ENCODE measurements around the gene RFC1.
"Not testable (repeated sequence)": the region's sequence is repeated elsewhere in the genome, so short reads cannot be mapped to it uniquely, and the experiment has no call there.

The RFC1 gene

DNA sequence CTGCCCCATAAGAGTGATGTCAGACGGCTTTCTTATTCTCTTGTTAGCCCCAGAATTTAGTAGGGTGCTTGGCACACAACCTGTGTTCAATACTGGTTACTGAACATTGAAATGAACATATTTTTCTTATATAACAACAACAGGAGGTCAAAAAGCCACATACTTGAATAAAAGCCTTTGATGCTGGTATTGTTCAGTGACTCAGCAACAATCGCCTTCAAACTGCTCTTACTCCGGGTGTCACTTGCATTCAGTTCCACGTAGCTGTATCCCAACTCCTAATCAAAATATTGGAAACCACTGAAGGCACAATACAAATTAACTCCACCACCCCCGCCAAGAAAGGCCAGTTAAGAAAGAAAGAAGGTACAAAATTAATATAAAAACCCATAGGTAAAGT is 61.5 kb downstream of the RFC1 start:
- no peak for DNase-seq

DNA sequence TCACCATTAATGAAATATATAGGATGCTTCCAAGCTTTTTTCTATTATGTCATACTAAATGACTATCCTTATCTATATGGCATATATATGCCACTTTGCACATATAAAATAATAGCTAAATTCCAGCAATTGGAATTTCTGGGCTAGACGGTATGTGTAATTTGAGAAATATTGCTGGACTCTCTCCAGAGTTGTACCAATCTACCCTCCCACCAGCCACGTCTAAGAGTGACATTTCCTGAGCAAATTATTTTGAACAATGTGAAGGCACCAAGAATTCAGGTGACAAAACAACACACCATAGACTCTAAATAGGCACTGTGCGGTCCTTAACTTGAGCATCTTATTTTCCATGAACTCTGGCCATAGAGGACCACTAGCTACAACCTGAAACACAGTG is 62.3 kb downstream of the RFC1 start:
- DNase-seq, result no peak

DNA sequence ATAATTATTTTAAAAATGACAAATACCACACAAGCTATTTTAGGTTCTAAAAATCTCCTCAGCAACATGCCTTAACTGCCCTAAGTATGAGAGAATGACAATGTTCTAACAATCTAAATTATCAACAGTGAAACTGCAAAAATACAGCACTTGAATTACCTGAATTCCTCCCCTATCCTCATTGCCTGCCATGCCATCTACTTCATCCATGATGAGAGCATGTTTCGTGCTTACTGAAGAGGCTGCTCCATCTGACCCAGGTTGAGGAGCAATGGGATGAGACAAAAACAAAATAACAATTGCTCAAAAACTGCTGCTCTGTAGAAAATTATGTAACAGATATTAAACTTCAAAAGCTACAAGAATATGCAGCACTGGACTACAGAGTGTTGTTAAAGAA is 63.3 kb downstream of the RFC1 start:
- DNase-seq, result no peak

DNA sequence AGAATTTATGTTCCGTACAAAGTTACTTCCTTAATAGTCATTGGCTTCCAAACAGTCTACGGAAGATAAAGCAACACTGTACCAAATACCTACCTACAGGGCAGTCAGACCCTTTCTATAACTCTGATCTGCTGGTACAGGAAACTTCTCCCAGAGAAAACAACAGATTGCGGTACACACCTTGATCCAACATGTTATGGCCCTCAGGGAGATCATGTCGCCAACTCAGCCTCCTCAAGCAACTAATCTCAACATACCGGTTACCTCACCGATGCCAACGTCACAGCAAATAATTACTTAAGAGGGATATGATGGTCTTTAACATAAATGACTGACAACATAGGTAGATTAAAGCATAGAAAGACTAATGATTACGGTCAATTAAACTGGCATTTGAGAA is 70.4 kb downstream of the RFC1 start:
- no peak for DNase-seq

DNA sequence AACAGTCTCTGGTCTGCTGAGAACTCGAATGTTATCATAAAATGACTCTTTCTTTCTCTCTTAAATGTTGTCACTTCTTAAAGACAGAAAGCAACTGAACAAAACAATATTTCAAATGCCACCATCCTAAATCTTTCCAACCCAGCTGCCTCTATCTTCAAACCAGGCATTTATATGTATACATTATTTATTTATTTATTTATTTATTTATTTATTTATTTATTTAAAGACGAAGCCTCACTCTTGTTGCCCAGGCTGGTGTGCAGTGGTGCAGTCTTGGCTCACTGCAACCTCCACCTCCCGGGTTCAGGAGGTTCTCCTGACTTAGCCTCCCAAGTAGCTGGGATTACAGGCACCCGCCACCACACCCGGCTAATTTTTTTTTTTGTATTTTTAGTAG is 73.7 kb downstream of the RFC1 start:
- not testable (repeated sequence) for DNase-seq

DNA sequence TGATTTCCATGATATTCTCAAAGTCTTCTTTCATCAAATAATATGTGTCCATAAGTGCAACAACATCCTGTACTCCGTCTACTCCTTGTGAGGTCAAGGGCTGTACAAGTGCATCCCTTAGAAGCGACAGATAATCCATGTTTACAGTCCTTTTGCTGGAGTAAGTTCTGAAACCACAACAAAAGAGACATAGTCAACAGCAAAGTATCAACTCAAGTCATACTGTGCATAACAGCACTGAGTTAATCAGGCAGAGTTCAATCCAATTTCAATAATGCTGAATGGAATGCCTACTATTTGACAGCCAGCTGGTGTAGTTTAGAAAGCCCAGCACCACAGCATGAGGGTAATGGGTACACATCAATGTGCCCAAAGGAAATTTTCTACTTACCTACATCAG is 74.5 kb downstream of the RFC1 start:
- DNase-seq, result no peak

DNA sequence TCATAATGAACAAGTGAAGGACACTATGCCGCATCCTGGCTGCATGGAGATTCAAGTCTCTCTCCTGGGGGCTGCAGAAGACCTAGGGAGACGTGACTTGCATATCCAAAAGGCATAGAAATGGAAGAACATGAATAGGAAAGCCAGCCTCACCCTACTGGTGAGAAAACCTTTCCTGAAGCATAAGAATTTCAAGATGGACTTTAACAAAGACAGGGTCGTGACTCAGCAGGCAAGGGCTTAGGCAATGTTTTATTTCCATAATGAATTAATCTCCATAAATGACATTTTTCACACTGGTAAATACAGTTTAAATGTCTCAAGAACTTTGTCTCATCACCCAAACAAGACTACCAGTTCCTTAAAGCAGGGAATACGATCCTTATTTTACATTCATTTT is 78.9 kb downstream of the RFC1 start:
- no peak for DNase-seq

DNA sequence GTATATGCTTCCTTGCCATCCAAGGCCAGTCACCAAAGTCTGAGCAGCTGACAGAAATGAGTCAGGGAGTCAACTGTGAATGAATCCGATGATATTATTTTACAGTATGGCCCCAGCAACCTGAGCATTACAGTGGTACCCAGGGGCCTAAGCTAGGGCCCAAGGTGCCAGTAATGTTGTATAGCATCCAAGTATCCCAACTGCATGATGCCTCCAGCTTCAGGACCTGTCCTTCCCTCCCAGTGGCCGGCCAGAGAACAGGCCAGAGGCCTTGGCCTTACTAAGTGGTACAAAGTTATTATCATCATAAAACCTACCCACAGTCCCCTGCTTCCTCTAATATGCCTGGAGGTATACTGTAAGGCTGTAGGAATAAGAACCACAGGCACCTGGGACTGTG is 79.9 kb downstream of the RFC1 start:
- DNase-seq, result no peak

DNA sequence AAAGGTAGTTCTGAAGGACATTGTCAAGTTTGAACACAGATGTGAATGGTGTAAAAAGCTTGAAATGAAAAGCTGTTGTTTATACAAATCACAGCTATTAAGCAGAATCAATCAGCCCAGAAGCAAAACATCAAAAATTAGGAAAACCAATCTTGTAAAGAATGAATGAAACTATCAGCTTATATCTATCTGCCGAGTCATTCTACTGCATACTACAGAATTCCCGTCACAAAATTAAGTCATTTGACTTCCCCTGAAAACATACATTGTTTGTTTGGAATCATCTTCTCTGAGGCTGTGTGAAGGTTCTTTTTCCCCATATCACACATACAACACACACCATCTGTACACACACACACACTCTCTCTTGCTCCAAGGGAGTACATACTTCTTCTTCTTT is 80.3 kb downstream of the RFC1 start:
- DNase-seq, result no peak

DNA sequence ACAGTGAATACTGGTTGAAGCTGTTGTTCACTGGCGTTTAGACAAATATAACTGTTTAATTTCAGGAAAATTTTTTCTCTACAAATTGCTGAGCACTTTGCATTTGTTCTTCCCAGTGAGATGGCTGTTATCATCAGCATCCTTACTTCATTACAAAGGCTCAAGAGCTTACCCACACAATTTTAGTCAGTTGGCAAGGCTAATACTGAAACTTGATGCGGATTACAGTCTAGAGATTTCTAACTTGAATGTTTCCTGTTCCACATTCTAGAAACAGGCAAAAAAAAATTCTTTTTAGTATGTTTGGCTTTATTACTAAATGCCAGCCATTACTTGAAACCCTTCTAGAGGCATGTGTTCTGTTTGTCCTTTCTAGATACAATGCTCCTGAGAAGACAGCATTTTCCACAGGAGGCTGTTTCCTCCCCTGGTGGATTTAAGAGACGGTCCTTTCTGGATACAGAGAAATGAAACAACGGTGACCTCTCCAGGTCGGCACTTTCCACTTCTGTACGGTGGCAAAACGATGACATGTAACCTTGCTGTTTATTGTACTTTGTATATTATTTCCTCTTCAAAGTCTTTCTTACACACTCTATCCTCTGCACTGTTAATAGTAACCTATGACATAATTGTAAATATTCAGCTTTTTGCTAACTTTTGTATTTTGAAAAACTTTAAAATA is 80.9 kb downstream of the RFC1 start:
- no peak for DNase-seq

DNA sequence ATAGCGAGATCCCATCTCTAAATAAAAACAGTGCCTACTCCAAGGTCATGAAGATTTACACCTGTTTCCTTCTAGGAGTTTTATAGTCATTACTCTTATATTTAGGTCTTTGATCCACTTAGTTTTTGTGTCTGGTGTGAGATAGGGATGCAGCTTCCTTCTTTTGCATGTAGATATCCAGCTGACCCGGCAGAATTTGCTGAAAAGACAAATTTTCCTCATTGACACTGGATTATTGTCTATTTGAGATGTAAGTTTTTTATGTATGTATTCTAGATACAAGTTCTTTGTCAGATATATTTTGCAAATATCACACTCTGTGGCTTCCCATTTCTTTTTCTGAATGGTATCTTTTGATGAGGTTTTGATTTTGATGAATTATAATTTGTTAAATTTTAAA is 85.4 kb downstream of the RFC1 start:
- DNase-seq, result no peak

DNA sequence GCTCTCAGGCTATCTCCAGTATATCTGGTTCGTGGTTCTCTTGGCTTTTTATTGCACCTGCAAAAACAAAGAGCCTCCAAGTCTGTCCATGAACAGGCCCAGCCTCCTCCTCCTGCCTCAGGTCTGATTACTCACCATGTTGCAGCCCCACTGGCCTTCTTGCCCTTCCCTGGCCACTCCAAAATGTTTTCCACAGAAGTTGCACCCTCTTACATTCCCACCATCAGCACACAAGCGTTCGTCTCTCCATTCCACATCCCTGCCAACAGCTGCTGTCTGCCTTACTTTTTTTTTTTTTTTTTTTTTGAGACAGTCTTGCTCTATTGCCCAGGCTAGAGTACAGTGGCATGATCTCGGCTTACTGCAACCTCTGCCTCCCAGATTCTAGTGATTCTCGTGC is 86.7 kb downstream of the RFC1 start:
- DNase-seq, result no peak

DNA sequence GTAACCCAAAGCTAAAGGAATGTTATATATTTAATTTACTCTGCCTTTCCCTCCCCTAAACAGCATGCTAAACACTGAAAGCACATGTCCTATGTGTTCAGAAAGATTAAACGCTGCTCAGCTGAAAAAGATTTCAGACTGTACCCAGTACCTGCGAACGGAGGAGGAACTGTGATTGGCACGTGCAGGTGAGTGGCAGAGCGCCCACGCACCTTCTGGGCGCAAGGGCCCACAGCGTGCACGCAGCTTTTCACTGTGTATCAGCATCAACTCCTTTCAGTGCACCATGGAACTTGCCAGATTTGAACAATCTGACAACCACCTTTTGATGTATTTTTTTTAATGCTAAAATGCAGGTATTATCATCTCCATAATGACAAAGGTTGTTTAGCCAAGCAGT is 87.7 kb downstream of the RFC1 start:
- no peak for DNase-seq

DNA sequence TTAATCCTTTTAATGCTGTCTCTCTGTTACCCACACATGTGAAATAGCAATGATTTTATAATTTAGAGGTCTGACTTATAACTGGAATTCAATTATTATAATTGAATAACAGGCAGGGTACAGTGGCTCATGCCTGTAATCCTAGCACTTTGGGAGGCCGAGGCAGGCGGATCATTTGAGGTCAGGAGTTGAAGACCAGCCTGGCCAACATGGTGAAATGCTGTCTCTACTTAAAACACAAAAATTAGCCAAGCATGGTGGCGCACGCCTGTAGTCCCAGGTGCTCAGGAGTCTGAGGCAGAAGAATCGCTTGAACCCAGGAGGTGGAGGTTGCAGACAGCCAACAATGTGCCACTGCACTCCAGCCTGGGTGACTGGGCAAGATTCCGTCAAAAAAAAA is 88.5 kb downstream of the RFC1 start:
- not testable (repeated sequence) for DNase-seq

DNA sequence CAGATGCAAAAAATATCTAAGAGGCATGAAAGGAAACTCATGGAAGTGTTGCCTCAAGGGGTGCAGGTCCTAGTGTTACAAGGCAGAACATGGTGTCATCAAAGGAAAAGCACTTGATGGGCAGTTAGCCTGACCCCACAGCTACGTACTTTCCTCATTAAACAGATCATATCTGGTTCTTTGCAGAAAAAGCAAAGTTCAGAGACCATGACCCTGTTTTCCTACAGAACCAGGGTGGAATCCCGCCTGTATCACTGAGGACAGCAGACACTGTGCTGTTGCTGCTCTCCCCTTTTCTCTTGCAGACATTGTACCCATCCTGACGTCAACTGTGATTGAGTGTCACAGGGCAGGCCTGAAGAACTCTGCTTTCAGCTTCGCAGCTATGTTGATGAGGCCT is 91.7 kb downstream of the RFC1 start:
- no peak for DNase-seq

DNA sequence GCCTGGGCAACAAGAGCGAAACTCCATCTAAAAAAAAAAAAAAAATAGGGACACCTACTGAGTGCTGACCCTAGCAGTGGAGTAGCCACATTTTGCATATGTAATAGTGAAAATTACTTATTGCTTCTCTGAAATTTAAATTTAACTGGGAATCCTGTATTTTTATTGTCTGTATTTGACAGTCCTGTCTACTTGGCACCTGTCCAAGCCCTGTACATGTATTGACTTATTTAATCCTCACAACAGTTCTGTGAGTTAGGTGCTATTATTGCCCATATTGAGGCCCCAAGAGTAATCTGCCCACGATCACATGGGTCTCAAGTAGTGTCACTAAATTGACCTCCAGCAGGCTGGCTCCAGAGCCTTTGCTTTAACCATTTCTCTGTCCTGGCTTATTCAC is 102.3 kb downstream of the RFC1 start:
- DNase-seq, result no peak

DNA sequence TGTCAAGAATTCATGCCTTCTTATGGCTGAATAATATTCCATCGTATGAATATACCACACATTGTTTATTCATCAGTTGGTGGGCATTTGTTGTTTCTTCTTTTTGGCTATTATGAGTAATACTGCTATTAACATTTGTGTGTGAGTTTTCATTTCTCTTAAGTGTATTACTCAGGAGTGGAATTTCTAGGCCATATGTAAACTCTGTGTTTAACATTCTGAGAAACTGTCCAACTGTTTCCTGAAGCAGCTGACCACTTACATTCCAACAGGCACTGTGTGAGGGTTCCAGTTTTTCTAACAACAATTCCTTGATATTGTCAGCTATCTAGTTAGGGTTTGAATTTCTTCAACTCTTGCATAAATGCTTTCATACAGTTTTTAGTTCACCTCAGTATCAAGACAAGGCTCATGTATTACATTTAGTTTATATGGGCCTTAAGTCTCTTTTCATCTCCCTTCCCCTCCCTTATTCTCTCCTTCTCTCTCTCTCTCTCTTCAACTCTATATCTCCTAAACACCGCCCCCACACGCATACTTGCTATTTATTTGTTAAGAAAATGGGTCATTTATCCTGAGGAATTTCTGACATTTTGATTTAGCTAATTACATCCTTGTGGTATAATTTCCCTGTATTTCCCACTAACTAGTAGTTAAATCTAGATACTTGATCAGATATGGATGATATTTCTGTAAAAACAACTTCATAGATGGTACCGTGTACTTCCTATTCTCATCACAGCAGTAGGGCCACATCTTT is 106.4 kb downstream of the RFC1 start:
- no peak for DNase-seq

DNA sequence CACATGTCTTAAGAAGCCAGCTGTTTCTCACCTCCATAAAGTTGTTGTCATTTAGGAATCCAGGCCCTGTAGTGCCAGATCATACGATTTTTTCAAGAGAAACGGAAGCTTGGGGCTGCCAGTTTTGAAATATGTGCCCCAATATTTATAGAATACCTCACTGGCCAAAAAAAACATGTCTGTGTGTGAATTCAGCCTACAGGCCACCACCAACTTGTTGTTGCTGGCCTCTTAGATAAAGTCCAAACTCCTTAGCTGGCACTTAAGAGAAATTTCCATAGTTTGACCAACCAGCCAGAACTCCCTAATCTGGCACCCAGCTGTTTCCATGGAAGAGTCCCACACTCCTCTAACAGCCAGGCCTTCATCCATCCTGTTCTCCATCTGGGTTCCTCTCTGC is 109.7 kb downstream of the RFC1 start:
- DNase-seq, result no peak

DNA sequence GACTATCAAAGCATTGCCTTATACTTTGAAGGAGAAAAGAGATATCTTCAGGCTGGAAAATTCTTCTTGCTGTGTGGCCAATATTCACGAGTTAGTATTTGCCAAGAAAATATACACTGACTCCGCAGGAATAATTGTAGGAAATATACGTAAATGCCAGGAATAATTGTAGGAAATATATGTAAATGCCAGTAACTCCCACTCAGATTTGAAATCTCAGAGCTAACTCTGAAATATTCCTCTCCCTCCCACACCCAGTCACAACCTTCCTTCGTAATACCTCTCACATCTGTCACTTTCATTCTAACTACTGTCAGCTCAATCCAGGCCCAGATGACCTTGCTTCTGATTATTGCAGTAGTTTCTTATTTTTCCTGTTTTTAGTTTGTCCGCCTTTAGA is 110.3 kb downstream of the RFC1 start:
- DNase-seq, result no peak

DNA sequence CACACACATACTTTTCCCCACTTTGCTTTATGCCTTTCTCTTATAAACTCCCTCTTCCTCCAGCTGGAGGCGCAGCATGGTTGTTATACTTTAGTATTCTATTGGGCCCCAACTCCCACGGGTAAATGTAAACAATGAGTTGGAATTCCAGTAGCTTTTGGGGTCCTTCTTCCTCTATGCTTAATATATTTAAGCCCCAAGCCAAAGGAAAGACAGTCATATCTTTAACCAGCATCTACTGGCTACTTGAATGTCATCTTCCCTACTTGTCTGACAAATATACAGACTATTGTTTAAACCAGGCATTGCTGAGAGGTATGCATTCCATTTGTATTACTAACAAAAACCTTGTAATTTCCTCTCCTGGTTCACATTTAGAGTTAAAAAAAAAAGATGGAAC is 110.9 kb downstream of the RFC1 start:
- no peak for DNase-seq

DNA sequence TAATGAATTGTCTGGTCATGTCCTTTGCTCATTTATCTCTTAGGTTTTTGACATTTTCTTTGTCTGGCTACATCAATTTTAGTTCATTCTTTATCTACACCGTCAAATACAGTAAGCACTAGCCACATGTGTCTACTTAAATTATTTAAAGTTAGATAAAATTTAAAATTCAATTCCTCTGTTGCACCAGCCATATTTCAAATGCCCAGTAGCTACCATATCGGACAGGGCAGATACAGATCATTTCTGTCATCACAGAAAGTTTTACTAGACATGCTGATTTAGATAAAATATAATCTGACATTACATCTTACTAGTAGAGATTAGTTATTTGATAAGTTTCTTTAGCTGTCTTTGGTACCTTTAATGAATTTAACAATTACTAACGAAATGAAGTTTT is 122.7 kb downstream of the RFC1 start:
- DNase-seq, result no peak

Measured in NCI-H146 (cell line).